Activated T-cell treated with anti-CD3 and anti-CD28 coated beads for 48 hours (primary cell): ENCODE data around the gene FDX1.

Experiments
- DNase-seq: peaks from one replicate; pipeline ENCODE4 v3.0.0-alpha.2; 2020; ENCODE audit warnings: low read depth

FDX1 gene

GRCh38 chr11:110467556-110467955 lies 37.8 kb downstream of the FDX1 start:
- no peak for DNase-seq

GRCh38 chr11:110468121-110468520 lies 38.4 kb downstream of the FDX1 start:
- no peak for DNase-seq

- no peak for DNase-seq
These were observed 39.4 kb downstream of the FDX1 start for GRCh38 chr11:110469127-110469526.

GRCh38 chr11:110470716-110471115 lies 41.0 kb downstream of the FDX1 start:
- no peak for DNase-seq

GRCh38 chr11:110471371-110471770 lies 41.6 kb downstream of the FDX1 start:
- no peak for DNase-seq

GRCh38 chr11:110472858-110473257 lies 43.1 kb downstream of the FDX1 start:
- DNase-seq, result no peak

- DNase-seq, result no peak
These were observed 44.0 kb downstream of the FDX1 start for GRCh38 chr11:110473706-110474105.

GRCh38 chr11:110474578-110474977 lies 44.8 kb downstream of the FDX1 start:
- no peak for DNase-seq

- DNase-seq, result no peak
These were observed 45.9 kb downstream of the FDX1 start for GRCh38 chr11:110475671-110476070.

- no peak for DNase-seq
These were observed 48.7 kb downstream of the FDX1 start for GRCh38 chr11:110478410-110478809.

GRCh38 chr11:110479108-110480101 lies 49.7 kb downstream of the FDX1 start:
- no peak for DNase-seq

GRCh38 chr11:110481523-110481922 lies 51.8 kb downstream of the FDX1 start:
- no peak for DNase-seq

GRCh38 chr11:110486156-110486555 lies 56.4 kb downstream of the FDX1 start:
- DNase-seq, result no peak

- no peak for DNase-seq
These were observed 58.7 kb downstream of the FDX1 start for GRCh38 chr11:110488446-110488845.

- no peak for DNase-seq
These were observed 61.1 kb downstream of the FDX1 start for GRCh38 chr11:110490886-110491285.

GRCh38 chr11:110491577-110492320 lies 62.0 kb downstream of the FDX1 start:
- no peak for DNase-seq

- no peak for DNase-seq
These were observed 62.6 kb downstream of the FDX1 start for GRCh38 chr11:110492321-110492685.

- no peak for DNase-seq
These were observed 63.6 kb downstream of the FDX1 start for GRCh38 chr11:110493346-110493745.

GRCh38 chr11:110497231-110497978 lies 67.7 kb downstream of the FDX1 start:
- no peak for DNase-seq

- no peak for DNase-seq
These were observed 71.7 kb downstream of the FDX1 start for GRCh38 chr11:110501428-110501827.

- no peak for DNase-seq
These were observed 76.0 kb downstream of the FDX1 start for GRCh38 chr11:110505528-110506284.

- DNase-seq, result no peak
These were observed 77.6 kb downstream of the FDX1 start for GRCh38 chr11:110507328-110507727.
